Neural cell (in vitro differentiated cells): Measurements from ENCODE around the gene SH3BGRL2. TPM values are rescaled to one million over a fixed set of nuclear protein-coding genes. Genes with fewer than 3 reads are reported as not detected.

ENCODE experiments used
- H2AFZ ChIP-seq: fragments of 200-600, 300-800 bp; sonication (generic), shearing (Covaris generic); 2 replicates; pipeline ENCODE4 v1.6.0; 2014; ENCODE audit warnings: low read depth, mild to moderate bottlenecking, antibody characterized with exemption, low read length, moderate library complexity
- H3F3A ChIP-seq: fragments of 200-600 bp; shearing (Covaris generic); 2 replicates; pipeline ENCODE4 v1.6.1; 2016; ENCODE audit warnings: mild to moderate bottlenecking, moderate library complexity, mixed read lengths, antibody characterized with exemption, low read length; ENCODE audit not compliant: insufficient read depth, poor library complexity, severe bottlenecking
- H3K27ac ChIP-seq: fragments of 200-600, 300-800 bp; sonication (generic), shearing (Covaris generic); 2 replicates; pipeline ENCODE4 v1.5.1; 2014; ENCODE audit warnings: mild to moderate bottlenecking, low read length, moderate library complexity
- H3K27me3 ChIP-seq: fragments of 300-800, 200-600 bp; sonication (generic), shearing (Covaris generic); 2 replicates; pipeline ENCODE4 v1.6.0; 2014; ENCODE audit warnings: mild to moderate bottlenecking, low read depth, low read length, moderate library complexity; ENCODE audit not compliant: insufficient read depth
- H3K36me3 ChIP-seq: fragments of 300-800, 200-600 bp; sonication (generic), shearing (Covaris generic); 2 replicates; pipeline ENCODE4 v1.5.1; 2014; ENCODE audit warnings: mild to moderate bottlenecking, antibody characterized with exemption, low read length, moderate library complexity; ENCODE audit not compliant: insufficient read depth
- H3K4me2 ChIP-seq: fragments of 300-800, 200-600 bp; sonication (generic), shearing (Covaris generic); 2 replicates; pipeline ENCODE4 v1.6.0; 2014; ENCODE audit warnings: mild to moderate bottlenecking, low read length
- H3K4me3 ChIP-seq: fragments of 300-800, 200-600 bp; sonication (generic), shearing (Covaris generic); 2 replicates; pipeline ENCODE4 v1.5.1; 2014; ENCODE audit warnings: mild to moderate bottlenecking, low read length, moderate library complexity
- H3K79me2 ChIP-seq: fragments of 200-600 bp; shearing (Covaris generic); replicated peaks from 2 replicates; pipeline ENCODE4 v1.6.0; 2014; ENCODE audit warnings: mild to moderate bottlenecking, low read length, moderate library complexity; ENCODE audit not compliant: insufficient read depth
- H3K9ac ChIP-seq: fragments of 300-800, 200-600 bp; sonication (generic), shearing (Covaris generic); 2 replicates; pipeline ENCODE4 v1.6.1; 2016; ENCODE audit warnings: mild to moderate bottlenecking, low read length, mixed read lengths
- H3K9me2 ChIP-seq: fragments of 200-600 bp; shearing (Covaris generic); 2 replicates; pipeline ENCODE4 v1.6.1; 2016; ENCODE audit warnings: mild to moderate bottlenecking, low read length, mixed read lengths; ENCODE audit not compliant: insufficient read depth
- H3K9me3 ChIP-seq: fragments of 200-600, 300-800 bp; sonication (generic), shearing (Covaris generic); 2 replicates; pipeline ENCODE4 v1.6.1; 2016; ENCODE audit warnings: mild to moderate bottlenecking, mixed run types, low read length, moderate library complexity, mixed read lengths
- H4K20me1 ChIP-seq: fragments of 200-600 bp; shearing (Covaris generic); 2 replicates; pipeline ENCODE4 v1.6.1; 2016; ENCODE audit warnings: mild to moderate bottlenecking, mixed run types; ENCODE audit not compliant: insufficient read depth
- CTCF ChIP-seq: fragments of 450-650 bp; IDR thresholded peaks from 2 replicates; pipeline ENCODE4 v1.5.1; 2014; ENCODE audit warnings: antibody characterized with exemption, mild to moderate bottlenecking, moderate library complexity; ENCODE audit not compliant: poor library complexity, severe bottlenecking
- EP300 ChIP-seq: fragments of 450-650 bp; conservative IDR thresholded peaks from 2 replicates; pipeline ENCODE4 v1.6.1; 2014; ENCODE audit warnings: antibody characterized with exemption, mild to moderate bottlenecking, moderate library complexity; ENCODE audit not compliant: poor library complexity, severe bottlenecking
- EZH2 ChIP-seq: fragments of 200-600, 300-800 bp; shearing (Covaris generic), sonication (generic); IDR thresholded peaks from 2 replicates; pipeline ENCODE4 v1.6.1; 2014; ENCODE audit warnings: antibody characterized with exemption, low read length, borderline replicate concordance, mild to moderate bottlenecking; ENCODE audit not compliant: insufficient read depth, poor library complexity, severe bottlenecking
- MXI1 ChIP-seq: fragments of 450-650 bp; conservative IDR thresholded peaks from 2 replicates; pipeline ENCODE4 v1.6.1; 2014; ENCODE audit warnings: antibody characterized with exemption, mild to moderate bottlenecking; ENCODE audit not compliant: poor library complexity, severe bottlenecking
- POLR2AphosphoS5 ChIP-seq: IDR thresholded peaks from 2 replicates; pipeline ENCODE4 v1.6.1; 2012
- RAD21 ChIP-seq: fragments of 450-650 bp; conservative IDR thresholded peaks from 2 replicates; pipeline ENCODE4 v1.6.1; 2014; ENCODE audit warnings: antibody characterized with exemption, mild to moderate bottlenecking, moderate library complexity
- REST ChIP-seq: IDR thresholded peaks from 2 replicates; pipeline ENCODE4 v1.6.1; 2012; ENCODE audit warnings: borderline replicate concordance
- SMC3 ChIP-seq: fragments of 450-650 bp; conservative IDR thresholded peaks from 2 replicates; pipeline ENCODE4 v1.6.1; 2014; ENCODE audit warnings: antibody characterized with exemption, mild to moderate bottlenecking, moderate library complexity; ENCODE audit not compliant: poor library complexity
- TAF1 ChIP-seq: IDR thresholded peaks from 2 replicates; pipeline ENCODE4 v1.6.1; 2012; ENCODE audit warnings: low read depth
- polyA plus RNA-seq: library from polyadenylated mRNA; depleted of rRNA; stranded (reverse); fragments of >200 nt; gene quantifications from 2 replicates; pipeline ENCODE4 v1.2.3, GENCODE V29; 2014

Gene SH3BGRL2
- polyA plus RNA-seq, 1 donor from 2014 or later, result 25.3 TPM

- no peak overlapping the region for H3K4me3 ChIP-seq
- no peak overlapping the region for H2AFZ ChIP-seq
- no peaks in the 10 kb centered on the region for H3K9me2 ChIP-seq
- no peaks in the 10 kb centered on the region for H3K27me3 ChIP-seq
- H3K9me3 ChIP-seq, result no peaks in the 10 kb centered on the region
- no peak overlapping the region for H3K9ac ChIP-seq
- TF ChIP-seq EZH2, result no peak
- TF ChIP-seq EP300, result no peak
- TF ChIP-seq POLR2AphosphoS5, result no peak
- no peak for TF ChIP-seq REST
- no peak overlapping the region for H3K4me2 ChIP-seq
- no peaks in the 10 kb centered on the region for H4K20me1 ChIP-seq
- no peaks in the 10 kb centered on the region for H3F3A ChIP-seq
- H3K27ac ChIP-seq, result no peak overlapping the region
- no peaks in the 10 kb centered on the region for H3K79me2 ChIP-seq
- no peaks in the 10 kb centered on the region for H3K36me3 ChIP-seq
Measured at GRCh38 chr6:79731471-79731870, 100.3 kb downstream of the SH3BGRL2 start.

- no peaks in the 10 kb centered on the region for H3K9me2 ChIP-seq
- H3K27ac ChIP-seq, result no peak overlapping the region
- no peaks in the 10 kb centered on the region for H3F3A ChIP-seq
- no peak overlapping the region for H3K4me3 ChIP-seq
- TF ChIP-seq TAF1 (no peak), CTCF (no peak), EP300 (no peak), POLR2AphosphoS5 (no peak), RAD21 (no peak), EZH2 (no peak), MXI1 (no peak), REST (no peak), SMC3 (no peak)
- H3K9ac ChIP-seq, result no peak overlapping the region
- no peaks in the 10 kb centered on the region for H3K9me3 ChIP-seq
- H2AFZ ChIP-seq, result no peak overlapping the region
- no peaks in the 10 kb centered on the region for H4K20me1 ChIP-seq
- H3K27me3 ChIP-seq, result no peaks in the 10 kb centered on the region
- H3K36me3 ChIP-seq, result no peaks in the 10 kb centered on the region
- no peak overlapping the region for H3K4me2 ChIP-seq
- no peaks in the 10 kb centered on the region for H3K79me2 ChIP-seq
Measured at GRCh38 chr6:79733388-79733787, 102.3 kb downstream of the SH3BGRL2 start.
